Measurements from ENCODE around the gene RIN3. TPM values are rescaled to one million over a fixed set of nuclear protein-coding genes. Genes with fewer than 3 reads are reported as not detected.

RIN3 gene
- total and polyA plus RNA-seq, 2 experiments from 2014 or later = 3.5 to 5.4 TPM

- Histone ChIP-seq H3K36me3 (no peaks in the 10 kb centered on the region), H3K4me1 (ENCODE audit: low read depth) (no peaks in the 10 kb centered on the region), H3K4me3 (no peak overlapping the region), H3K27me3 (no peaks in the 10 kb centered on the region), H3K9me3 (ENCODE audit: low read depth) (no peaks in the 10 kb centered on the region), H3K27ac (no peak overlapping the region)
- no peak for TF ChIP-seq CTCF (IDR thresholded peaks at IDR 0.05; ENCODE audit: low read depth, low read length)
- peak in 1 of 2 donors; percentile 51 for DNase-seq (ENCODE audit: low read depth in 1 of 2, low spot score in 1 of 2)
Observed at GRCh38 chr14:92473261-92473968, 40.2 kb upstream of the RIN3 start.

GRCh38 chr14:92473969-92474535 is 39.5 kb upstream of the RIN3 start:
- no peak for TF ChIP-seq CTCF (IDR thresholded peaks at IDR 0.05; ENCODE audit: low read depth, low read length)
- no peaks in the 10 kb centered on the region for H3K36me3 ChIP-seq
- H3K4me3 ChIP-seq = no peak overlapping the region
- H3K4me1 ChIP-seq (ENCODE audit: low read depth) = no peaks in the 10 kb centered on the region
- DNase-seq (ENCODE audit: low read depth in 1 of 2, low spot score in 1 of 2) = no peak
- no peaks in the 10 kb centered on the region for H3K9me3 ChIP-seq (ENCODE audit: low read depth)
- no peak overlapping the region for H3K27ac ChIP-seq
- no peaks in the 10 kb centered on the region for H3K27me3 ChIP-seq

GRCh38 chr14:92475037-92475436 is 38.5 kb upstream of the RIN3 start:
- no peak for TF ChIP-seq CTCF (IDR thresholded peaks at IDR 0.05; ENCODE audit: low read depth, low read length)
- H3K9me3 ChIP-seq (ENCODE audit: low read depth) = no peaks in the 10 kb centered on the region
- no peaks in the 10 kb centered on the region for H3K27me3 ChIP-seq
- no peak for DNase-seq (ENCODE audit: low read depth in 1 of 2, low spot score in 1 of 2)
- no peak overlapping the region for H3K27ac ChIP-seq
- H3K4me3 ChIP-seq = no peak overlapping the region
- H3K36me3 ChIP-seq = no peaks in the 10 kb centered on the region
- H3K4me1 ChIP-seq (ENCODE audit: low read depth) = no peaks in the 10 kb centered on the region

- Histone ChIP-seq H3K36me3 (no peaks in the 10 kb centered on the region), H3K4me3 (no peak overlapping the region), H3K9me3 (ENCODE audit: low read depth) (no peaks in the 10 kb centered on the region), H3K27me3 (no peaks in the 10 kb centered on the region), H3K4me1 (ENCODE audit: low read depth) (no peaks in the 10 kb centered on the region), H3K27ac (no peak overlapping the region)
- DNase-seq (ENCODE audit: low read depth in 1 of 2, low spot score in 1 of 2) = peak in 1 of 2 donors; percentile 94
- no peak for TF ChIP-seq CTCF (IDR thresholded peaks at IDR 0.05; ENCODE audit: low read depth, low read length)
Observed at GRCh38 chr14:92475451-92476187, 38.0 kb upstream of the RIN3 start.

GRCh38 chr14:92480856-92481255 is 32.7 kb upstream of the RIN3 start:
- TF ChIP-seq CTCF (IDR thresholded peaks at IDR 0.05; ENCODE audit: low read depth, low read length) = no peak
- no peaks in the 10 kb centered on the region for H3K36me3 ChIP-seq
- no peak overlapping the region for H3K27ac ChIP-seq
- DNase-seq (ENCODE audit: low read depth in 1 of 2, low spot score in 1 of 2) = no peak
- peaks cover 3% of the 10 kb centered on the region for H3K27me3 ChIP-seq
- no peaks in the 10 kb centered on the region for H3K4me1 ChIP-seq (ENCODE audit: low read depth)
- H3K9me3 ChIP-seq (ENCODE audit: low read depth) = no peaks in the 10 kb centered on the region
- no peak overlapping the region for H3K4me3 ChIP-seq

All from cardiac muscle cell (in vitro differentiated cells and primary cell).